Gastrocnemius medialis (tissue), 4 donors: ENCODE data around the gene AZIN2.

ENCODE experiments used
- POLR2A ChIP-seq, 2 donors: fragments of 450-650 bp; IDR thresholded peaks; one replicate each; pipeline ENCODE4 v1.6.1; 2017; ENCODE audit warnings: antibody characterized with exemption in 2 of 2, mild to moderate bottlenecking in 2 of 2, moderate library complexity in 2 of 2
- TF ChIP-seq, protein P1 (sequence below), 5 experiments: fragments of 450-650 bp in 3 of 5; fragments of 200-600 bp in 2 of 5; sonication (generic) in 2 of 5; IDR thresholded peaks in 4 of 5; conservative IDR thresholded peaks in 1 of 5; 1 replicate in 4 of 5; 2 replicates in 1 of 5; pipeline ENCODE4 v1.5.1; 2016 to 2019; ENCODE audit warnings: antibody characterized with exemption in 5 of 5, mild to moderate bottlenecking in 3 of 5, moderate library complexity in 3 of 5

DNA sequence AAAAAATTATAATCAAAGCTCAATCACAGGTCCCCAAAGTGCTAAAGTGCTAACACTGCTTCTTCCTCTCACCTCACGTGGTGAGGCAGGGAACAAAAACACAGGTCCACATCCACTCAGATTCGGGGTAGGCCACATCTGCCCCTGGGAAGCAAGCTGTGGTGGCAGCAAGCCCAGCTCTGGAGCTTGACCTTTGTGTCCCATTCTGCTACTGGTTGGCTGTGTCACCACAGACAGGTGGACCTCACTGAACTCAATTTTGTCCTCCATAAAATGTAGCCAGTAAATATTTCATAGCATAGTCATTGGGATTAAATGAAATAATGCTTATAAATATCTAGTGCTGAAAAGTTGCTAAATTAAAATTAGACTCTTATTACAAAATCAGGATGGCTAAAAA is 8.5 kb downstream of the AZIN2 start:
- TF ChIP-seq POLR2A (IDR thresholded peaks at IDR 0.05): no peak
- TF ChIP-seq, protein P1, sequence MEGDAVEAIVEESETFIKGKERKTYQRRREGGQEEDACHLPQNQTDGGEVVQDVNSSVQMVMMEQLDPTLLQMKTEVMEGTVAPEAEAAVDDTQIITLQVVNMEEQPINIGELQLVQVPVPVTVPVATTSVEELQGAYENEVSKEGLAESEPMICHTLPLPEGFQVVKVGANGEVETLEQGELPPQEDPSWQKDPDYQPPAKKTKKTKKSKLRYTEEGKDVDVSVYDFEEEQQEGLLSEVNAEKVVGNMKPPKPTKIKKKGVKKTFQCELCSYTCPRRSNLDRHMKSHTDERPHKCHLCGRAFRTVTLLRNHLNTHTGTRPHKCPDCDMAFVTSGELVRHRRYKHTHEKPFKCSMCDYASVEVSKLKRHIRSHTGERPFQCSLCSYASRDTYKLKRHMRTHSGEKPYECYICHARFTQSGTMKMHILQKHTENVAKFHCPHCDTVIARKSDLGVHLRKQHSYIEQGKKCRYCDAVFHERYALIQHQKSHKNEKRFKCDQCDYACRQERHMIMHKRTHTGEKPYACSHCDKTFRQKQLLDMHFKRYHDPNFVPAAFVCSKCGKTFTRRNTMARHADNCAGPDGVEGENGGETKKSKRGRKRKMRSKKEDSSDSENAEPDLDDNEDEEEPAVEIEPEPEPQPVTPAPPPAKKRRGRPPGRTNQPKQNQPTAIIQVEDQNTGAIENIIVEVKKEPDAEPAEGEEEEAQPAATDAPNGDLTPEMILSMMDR (IDR thresholded peaks at IDR 0.05 in 4 of 5, conservative IDR thresholded peaks at IDR 0.05 in 1 of 5): no peak
